ENCODE measurements around the gene IGSF3.

DNA sequence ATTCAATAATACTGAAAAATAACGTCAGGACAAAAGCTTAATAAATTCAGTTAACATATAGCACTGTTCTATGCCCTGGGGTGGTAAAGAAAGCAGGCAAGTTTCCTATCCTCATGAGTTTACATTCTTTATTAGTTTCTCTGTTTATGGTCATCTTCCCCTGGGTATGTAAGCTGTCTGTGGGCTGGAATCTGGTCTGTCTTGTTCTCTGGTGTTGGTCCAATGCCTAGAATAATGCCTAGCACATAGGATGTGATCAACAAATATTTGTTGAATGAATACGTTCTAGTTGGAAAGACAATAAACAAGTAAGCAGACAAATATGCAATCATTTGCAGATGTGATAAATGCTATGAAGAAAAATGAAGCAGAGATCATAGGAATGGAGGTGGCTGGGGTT lies 7.2 kb upstream of the IGSF3 start:
- no peak for TF ChIP-seq CTCF (conservative IDR thresholded peaks at IDR 0.05 in 1 of 2, IDR thresholded peaks at IDR 0.05 in 1 of 2; ENCODE audit: low read depth in 1 of 2, low read length in 2 of 2)
- no peak for TF ChIP-seq EZH2 (IDR thresholded peaks at IDR 0.05; ENCODE audit: low read length, missing control alignments)
